ENCODE data around the gene ITGAV. TPM values are rescaled to one million over a fixed set of nuclear protein-coding genes. Genes with fewer than 3 reads are reported as not detected.

ITGAV gene
- 258 and 264 TPM in 2 replicates for total RNA-seq

GRCh38 chr2:186589612-186590349 is at the start of gene ITGAV:
TSS of gene ITGAV (plus strand) at chr2:186590056. CDS start at chr2:186590339, 283 bp downstream.

Other genes starting within 250 kb of the ITGAV start
- gene ZC3H15, start 103.8 kb upstream of the ITGAV start, total RNA-seq: 60.2 and 65.9 TPM in 2 replicates
- gene FAM171B, start 104.0 kb downstream of the ITGAV start, total RNA-seq: 19.9 and 29.7 TPM in 2 replicates

All from smooth muscle cell of bladder (primary cell).